ENCODE data around the gene MAP7. TPM values are rescaled to one million over a fixed set of nuclear protein-coding genes. Genes with fewer than 3 reads are reported as not detected.
A peak's percentile ranks its signal among the peaks of the same experiment; 100 is the strongest.

The MAP7 gene
- total and polyA plus RNA-seq, 11 donors, result 0.86 to 3.2 (median 2.1) TPM

DNA sequence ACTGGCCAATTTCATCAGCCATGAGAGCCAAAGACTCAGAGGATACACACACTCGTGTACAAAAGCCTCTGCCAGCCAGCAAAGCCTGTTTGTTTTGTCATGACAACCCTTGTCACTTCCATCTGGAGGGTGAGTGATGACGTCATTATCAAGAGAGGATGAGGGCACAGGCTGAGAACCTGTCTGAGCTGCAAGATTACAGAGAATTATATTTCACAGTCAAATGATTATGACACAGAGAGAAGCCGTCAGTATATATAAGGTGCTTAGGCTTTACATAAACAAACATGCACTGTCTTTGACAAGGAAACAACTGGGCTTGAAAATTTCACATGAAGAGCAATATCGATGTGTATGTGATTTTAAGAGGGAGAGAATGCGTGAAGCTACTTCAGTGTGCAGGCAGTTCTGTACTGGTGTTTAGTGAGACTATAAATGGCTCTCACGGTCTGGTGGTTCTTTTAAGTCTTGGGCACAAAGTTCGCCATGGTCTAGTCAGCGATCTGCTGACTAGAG is 224.1 kb downstream of the MAP7 start:
- Histone ChIP-seq H3K4me1 (peaks cover 0 to 13% (median 0%) of the 10 kb centered on the region in 12 donors), H3K27me3 (peaks cover 0 to 2% (median 0%) of the 10 kb centered on the region in 9 donors), H3K27ac (no peak overlapping the region), H3K36me3 (no peaks in the 10 kb centered on the region), H3K9me3 (no peaks in the 10 kb centered on the region), H3K4me3 (no peak overlapping the region)
- ATAC-seq (no peak), DNase-seq (no peak)
- no peak for TF ChIP-seq POLR2A (IDR thresholded peaks at IDR 0.05)
- no peak for TF ChIP-seq CTCF (IDR thresholded peaks at IDR 0.05)
- intact Hi-C loops (cut with DNase I), result loop anchor here in 1 of 10 donors (10.0 kb wide), 1 partner anchor 791 kb away; no protein-coding TSS in a partner anchor
- 60 to 69% (median 65%) methylated on average over 8 of the region's 8 CpGs for WGBS, 4 donors

GRCh38 chr6:136324686-136325380 is 225.4 kb downstream of the MAP7 start:
- peak in 1 of 5 donors; percentile 30 for DNase-seq
- peak in 3 of 4 donors; percentile 59 to 67 (median 61) for ATAC-seq
- peak overlapping the region in 3 of 12 donors; percentile 21 to 36 (median 25) for H3K27ac ChIP-seq
- H3K9me3 ChIP-seq, result no peaks in the 10 kb centered on the region
- 61 to 67% (median 64%) methylated on average over 10 of the region's 10 CpGs for WGBS, 4 donors
- no peak overlapping the region for H3K4me3 ChIP-seq
- peaks cover 0 to 13% (median 0%) of the 10 kb centered on the region in 12 donors for H3K4me1 ChIP-seq
- intact Hi-C loops (cut with DNase I), result loop anchor here in 1 of 10 donors (10.0 kb wide), 1 partner anchor 790 kb away; no protein-coding TSS in a partner anchor
- no peaks in the 10 kb centered on the region for H3K36me3 ChIP-seq
- no peaks in the 10 kb centered on the region for H3K27me3 ChIP-seq
- TF ChIP-seq POLR2A (IDR thresholded peaks at IDR 0.05), result no peak
- no peak for TF ChIP-seq CTCF (IDR thresholded peaks at IDR 0.05)

DNA sequence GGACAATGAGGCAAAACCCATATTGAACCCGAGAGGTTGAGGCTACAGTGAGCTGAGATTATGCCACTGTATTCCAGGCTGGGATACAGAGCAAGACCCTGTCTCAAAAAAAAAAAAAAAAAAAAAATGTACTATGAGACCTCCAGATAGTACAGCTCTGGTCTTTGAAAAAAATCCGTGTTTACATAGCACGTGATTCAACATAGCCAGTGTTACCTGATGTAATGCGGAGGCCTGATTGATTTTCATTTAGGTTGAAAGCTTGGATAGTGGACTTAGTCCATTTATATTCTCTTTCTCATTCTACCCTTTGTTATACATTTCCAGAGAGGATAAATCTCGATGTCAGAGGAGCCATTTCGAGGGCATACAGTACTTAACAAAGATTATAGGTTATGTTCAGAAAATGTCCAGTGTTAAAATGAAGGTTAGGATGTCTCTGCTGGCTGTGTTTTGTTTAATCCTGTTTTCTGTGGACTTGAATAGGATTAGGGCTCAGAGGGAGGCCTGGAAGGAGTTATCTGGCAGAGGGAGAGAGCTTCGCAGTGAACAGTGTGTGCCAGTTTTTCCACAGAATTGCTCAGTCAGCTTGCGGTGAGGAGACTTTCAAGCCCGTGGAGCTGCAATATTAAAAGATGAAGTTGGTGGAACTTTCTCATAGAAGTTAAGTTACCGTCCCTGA is 226.7 kb downstream of the MAP7 start:
- H3K36me3 ChIP-seq, result no peaks in the 10 kb centered on the region
- TF ChIP-seq POLR2A (IDR thresholded peaks at IDR 0.05) (no peak), CTCF (IDR thresholded peaks at IDR 0.05) (no peak)

DNA sequence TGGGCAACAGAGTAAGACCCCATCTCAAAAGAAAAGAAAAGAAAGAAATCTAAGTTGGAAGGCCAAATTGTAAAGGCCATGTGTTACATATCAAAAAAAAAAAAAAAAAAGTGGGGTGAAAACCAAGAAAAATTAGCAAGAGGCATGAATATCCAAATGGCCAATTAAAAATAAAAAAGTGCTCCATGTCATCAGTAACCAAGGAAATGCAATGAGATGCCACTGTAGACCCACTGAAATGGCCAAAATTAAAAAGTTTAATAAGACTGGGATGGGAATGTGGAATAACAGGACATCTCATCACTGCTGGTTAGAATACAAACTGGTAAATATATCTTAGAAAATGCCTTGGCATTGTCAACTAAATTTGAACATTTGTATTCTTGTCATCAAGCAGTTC is 230.5 kb downstream of the MAP7 start:
- peaks cover 0 to 4% (median 0%) of the 10 kb centered on the region in 12 donors for H3K4me1 ChIP-seq
- ATAC-seq, result no peak
- no peaks in the 10 kb centered on the region for H3K27me3 ChIP-seq
- no peak for DNase-seq
- TF ChIP-seq POLR2A (IDR thresholded peaks at IDR 0.05) (no peak), CTCF (IDR thresholded peaks at IDR 0.05) (no peak)
- H3K27ac ChIP-seq, result no peak overlapping the region
- no peak overlapping the region for H3K4me3 ChIP-seq
- no peaks in the 10 kb centered on the region for H3K9me3 ChIP-seq
- intact Hi-C loops (cut with DNase I), result loop anchor here in 9 of 10 donors (5.0 to 10.0 kb wide), 9 partner anchors 75 to 872 kb away; no protein-coding TSS in a partner anchor
- no peaks in the 10 kb centered on the region for H3K36me3 ChIP-seq

More for the DNA sequence above, 226.7 kb downstream of the MAP7 start:
- intact Hi-C loops (cut with DNase I), result loop anchor here in 1 of 10 donors (10.0 kb wide), 1 partner anchor 789 kb away; no protein-coding TSS in a partner anchor
- Histone ChIP-seq H3K4me3 (no peak overlapping the region), H3K27ac (no peak overlapping the region), H3K9me3 (no peaks in the 10 kb centered on the region), H3K4me1 (peaks cover 0 to 13% (median 0%) of the 10 kb centered on the region in 12 donors), H3K27me3 (no peaks in the 10 kb centered on the region)
- peak in 2 of 4 donors; percentile 41 to 44 for ATAC-seq
- WGBS, 4 donors, result 81 to 85% (median 83%) methylated on average over 10 of the region's 10 CpGs
- DNase-seq, result no peak

Measured in heart left ventricle (tissue), 16 donors.